CD4-positive, alpha-beta memory T cell (primary cell): ENCODE data around the gene BSG. TPM values are rescaled to one million over a fixed set of nuclear protein-coding genes. Genes with fewer than 3 reads are reported as not detected.

Experiments used
- CTCF ChIA-PET: fragments of 350-600 bp; sonication (Branson Sonifier 250); formaldehyde crosslinking; loops from one replicate; lab custom pipeline; 2021; ENCODE audit warnings: inconsistent platforms; ENCODE audit not compliant: partially characterized antibody; lab: Charles Lee
- POLR2A ChIA-PET: fragments of 350-600 bp; sonication (Branson Sonifier 250); formaldehyde crosslinking; loops from one replicate; lab custom pipeline; 2021; ENCODE audit not compliant: partially characterized antibody; lab: Charles Lee
- DNase-seq, 5 donors: peaks; one replicate each; pipeline versions ENCODE4 v3.0.0 to v3.0.0-alpha.2; 2020 to 2022; ENCODE audit warnings: mixed read lengths in 1 of 5
- H3K27ac ChIP-seq: one replicate; pipeline ENCODE4 v1.7.0; 2013; ENCODE audit warnings: low read depth, low read length
- H3K27me3 ChIP-seq: 2 replicates; pipeline ENCODE4 v1.7.0; 2013; ENCODE audit warnings: mild to moderate bottlenecking, low read length, moderate library complexity; ENCODE audit not compliant: insufficient read depth
- H3K36me3 ChIP-seq: 2 replicates; pipeline ENCODE4 v1.7.0; 2013; ENCODE audit warnings: mild to moderate bottlenecking, low read length, moderate library complexity; ENCODE audit not compliant: insufficient read depth
- H3K4me1 ChIP-seq: 2 replicates; pipeline ENCODE4 v1.7.0; 2013; ENCODE audit warnings: mild to moderate bottlenecking, low read length, moderate library complexity; ENCODE audit not compliant: insufficient read depth
- H3K4me3 ChIP-seq, 2 donors: one replicate each; pipeline ENCODE4 v1.7.0; 2013; ENCODE audit warnings: low read length in 2 of 2, mild to moderate bottlenecking in 1 of 2
- H3K9me3 ChIP-seq, 2 donors: one replicate each; pipeline ENCODE4 v1.7.0; 2013; ENCODE audit warnings: low read length in 2 of 2, control low read depth in 1 of 2; ENCODE audit not compliant: control insufficient read depth in 1 of 2
- H3K27ac Mint-ChIP-seq, 7 donors: one replicate each; pipeline ENCODE4 v1.8.0; 2020 to 2021; ENCODE audit warnings: mixed read lengths in 7 of 7, mild to moderate bottlenecking in 6 of 7, inconsistent platforms in 3 of 7, moderate library complexity in 3 of 7
- H3K27me3 Mint-ChIP-seq, 2 donors: one replicate each; pipeline ENCODE4 v1.8.0; 2020 to 2021; ENCODE audit warnings: mixed read lengths in 2 of 2
- H3K36me3 Mint-ChIP-seq, 2 donors: one replicate each; pipeline ENCODE4 v1.8.0; 2020 to 2021; ENCODE audit warnings: mixed read lengths in 2 of 2, inconsistent platforms in 1 of 2, mild to moderate bottlenecking in 1 of 2
- H3K4me1 Mint-ChIP-seq, 4 donors: one replicate each; pipeline ENCODE4 v1.8.0; 2020 to 2021; ENCODE audit warnings: mixed read lengths in 4 of 4, mild to moderate bottlenecking in 1 of 4
- H3K4me3 Mint-ChIP-seq, 8 donors: one replicate each; pipeline ENCODE4 v1.8.0; 2020 to 2021; ENCODE audit warnings: mixed read lengths in 8 of 8, mild to moderate bottlenecking in 7 of 8, moderate library complexity in 6 of 8, inconsistent platforms in 3 of 8
- H3K9me3 Mint-ChIP-seq, 8 donors: one replicate each; pipeline ENCODE4 v1.8.0; 2020 to 2021; ENCODE audit warnings: mixed read lengths in 8 of 8, mild to moderate bottlenecking in 5 of 8, inconsistent platforms in 3 of 8, moderate library complexity in 1 of 8
- intact Hi-C: fragments of 100-400 bp; cut with micrococcal nuclease; formaldehyde crosslinking; loops from one replicate; pipeline ENCODE4 v1.15.1; 2023
- polyA plus RNA-seq, 2 donors: library from polyadenylated mRNA; unstranded; fragments of 300-500 nt; fragmentation: Illumina TruSeq; gene quantifications; one replicate each; pipeline ENCODE4 v1.2.3, GENCODE V29; 2021
- total RNA-seq, 2 experiments: library from RNA; stranded (reverse); gene quantifications; one replicate each; pipeline ENCODE4 v1.2.3, GENCODE V29; 2021

The BSG gene
- total and polyA plus RNA-seq, 4 experiments from 2014 or later, result 150 to 346 (median 241) TPM

GRCh38 chr19:541699-542098 lies 30.7 kb upstream of the BSG start:
- Mint-ChIP-seq H3K4me3 (no peak overlapping the region), H3K9me3 (no peaks in the 10 kb centered on the region), H3K27me3 (no peaks in the 10 kb centered on the region), H3K27ac (peak overlapping the region in 2 of 7 donors; percentile 47 to 64), H3K4me1 (peaks cover 15 to 27% (median 20%) of the 10 kb centered on the region in 4 donors), H3K36me3 (peaks cover 8 to 14% of the 10 kb centered on the region in 2 donors)
- DNase-seq, result no peak
- Histone ChIP-seq H3K4me1 (peaks cover 23% of the 10 kb centered on the region), H3K27me3 (no peaks in the 10 kb centered on the region), H3K36me3 (peaks cover 11% of the 10 kb centered on the region), H3K27ac (no peak overlapping the region), H3K9me3 (no peaks in the 10 kb centered on the region), H3K4me3 (no peak overlapping the region)
- ChIA-PET CTCF (interaction anchor here (1.8 to 1.9 kb wide), 2 partner anchors 10 to 31 kb away, joined by 5 to 7 read pairs; no protein-coding TSS in a partner anchor), POLR2A (interaction anchor here (1.0 to 7.2 kb wide), 4 partner anchors 8 to 31 kb away, joined by 3 to 52 read pairs (median 4); partner anchors contain the start of genes BSG and CDC34)
- intact Hi-C loops, result no loop called here

GRCh38 chr19:542173-542866 lies 30.1 kb upstream of the BSG start:
- no peaks in the 10 kb centered on the region for H3K9me3 Mint-ChIP-seq
- peaks cover 15 to 27% (median 20%) of the 10 kb centered on the region in 4 donors for H3K4me1 Mint-ChIP-seq
- Histone ChIP-seq H3K27ac (no peak overlapping the region), H3K27me3 (no peaks in the 10 kb centered on the region), H3K4me3 (no peak overlapping the region), H3K9me3 (no peaks in the 10 kb centered on the region), H3K4me1 (peaks cover 23% of the 10 kb centered on the region), H3K36me3 (peaks cover 9% of the 10 kb centered on the region)
- no peaks in the 10 kb centered on the region for H3K27me3 Mint-ChIP-seq
- ChIA-PET CTCF (interaction anchor here (1.8 to 1.9 kb wide), 2 partner anchors 10 to 31 kb away, joined by 5 to 7 read pairs; no protein-coding TSS in a partner anchor), POLR2A (interaction anchor here (1.0 to 7.2 kb wide), 5 partner anchors 8 to 31 kb away, joined by 3 to 52 read pairs (median 3); partner anchors contain the start of genes BSG and CDC34)
- no peak overlapping the region for H3K4me3 Mint-ChIP-seq
- intact Hi-C loops, result no loop called here
- H3K27ac Mint-ChIP-seq, result peak overlapping the region in 2 of 7 donors; percentile 64 to 85
- no peak for DNase-seq
- H3K36me3 Mint-ChIP-seq, result peaks cover 8 to 14% of the 10 kb centered on the region in 2 donors

GRCh38 chr19:543910-544608 lies 28.3 kb upstream of the BSG start, which contains the start of gene GZMM:
Gene GZMM (plus strand): TSS chr19:544053. CDS start chr19:544072, 19 bp downstream.
- no peaks in the 10 kb centered on the region for H3K36me3 ChIP-seq
- Mint-ChIP-seq H3K27me3 (no peaks in the 10 kb centered on the region), H3K27ac (peak within 1 kb of the TSS; percentile 85 to 95 (median 91)), H3K4me3 (peak within 1 kb of the TSS; percentile 81 to 94 (median 88)), H3K4me1 (peaks cover 14 to 26% (median 18%) of the 10 kb centered on the region in 4 donors), H3K36me3 (peaks cover 0 to 11% of the 10 kb centered on the region in 2 donors), H3K9me3 (no peaks in the 10 kb centered on the region)
- intact Hi-C loops, result loop anchor here (1.0 to 2.0 kb wide), 2 partner anchors 13 to 33 kb away; partner anchors contain the start of gene CDC34
- POLR2A ChIA-PET, result interaction anchor here (1.0 to 7.2 kb wide), 5 partner anchors 12 to 37 kb away, joined by 3 to 52 read pairs (median 7); partner anchors contain the start of genes BSG, CDC34 and TPGS1
- DNase-seq, result peak; percentile 82 to 86 (median 84)
- H3K27ac ChIP-seq, result peak within 1 kb of the TSS; percentile 72
- H3K9me3 ChIP-seq, result no peaks in the 10 kb centered on the region
- CTCF ChIA-PET, result no interaction called here
- H3K4me3 ChIP-seq, result peak within 1 kb of the TSS; percentile 61 to 72
- no peaks in the 10 kb centered on the region for H3K27me3 ChIP-seq
- H3K4me1 ChIP-seq, result peaks cover 23% of the 10 kb centered on the region

GRCh38 chr19:547117-547516 lies 25.3 kb upstream of the BSG start:
- no peaks in the 10 kb centered on the region for H3K9me3 Mint-ChIP-seq
- Histone ChIP-seq H3K4me3 (no peak overlapping the region), H3K27ac (no peak overlapping the region), H3K27me3 (no peaks in the 10 kb centered on the region), H3K9me3 (no peaks in the 10 kb centered on the region), H3K36me3 (no peaks in the 10 kb centered on the region), H3K4me1 (peaks cover 23% of the 10 kb centered on the region)
- intact Hi-C loops, result no loop called here
- ChIA-PET CTCF (no interaction called here), POLR2A (interaction anchor here (7.2 kb wide), 1 partner anchor 15 kb away, joined by 52 read pairs; the partner anchor contains the start of gene CDC34)
- no peak for DNase-seq
- no peak overlapping the region for H3K27ac Mint-ChIP-seq
- no peaks in the 10 kb centered on the region for H3K27me3 Mint-ChIP-seq
- peaks cover 15 to 29% (median 19%) of the 10 kb centered on the region in 4 donors for H3K4me1 Mint-ChIP-seq
- H3K4me3 Mint-ChIP-seq, result no peak overlapping the region
- peaks cover 0 to 9% of the 10 kb centered on the region in 2 donors for H3K36me3 Mint-ChIP-seq

GRCh38 chr19:547836-548720 lies 24.3 kb upstream of the BSG start:
- Histone ChIP-seq H3K27me3 (no peaks in the 10 kb centered on the region), H3K9me3 (no peaks in the 10 kb centered on the region), H3K4me1 (peaks cover 22% of the 10 kb centered on the region), H3K36me3 (no peaks in the 10 kb centered on the region), H3K4me3 (no peak overlapping the region), H3K27ac (no peak overlapping the region)
- CTCF ChIA-PET, result no interaction called here
- Mint-ChIP-seq H3K9me3 (no peaks in the 10 kb centered on the region), H3K4me3 (no peak overlapping the region), H3K27ac (peak overlapping the region in 2 of 7 donors; percentile 17 to 29), H3K27me3 (no peaks in the 10 kb centered on the region), H3K4me1 (peaks cover 15 to 28% (median 18%) of the 10 kb centered on the region in 4 donors), H3K36me3 (peaks cover 0 to 9% of the 10 kb centered on the region in 2 donors)
- DNase-seq, result no peak
- intact Hi-C loops, result no loop called here
- POLR2A ChIA-PET, result no interaction called here

GRCh38 chr19:548886-549830 lies 23.2 kb upstream of the BSG start:
- H3K4me3 Mint-ChIP-seq, result no peak overlapping the region
- peaks cover 7 to 17% (median 9%) of the 10 kb centered on the region in 4 donors for H3K4me1 Mint-ChIP-seq
- ChIA-PET CTCF (no interaction called here), POLR2A (no interaction called here)
- H3K27ac ChIP-seq, result no peak overlapping the region
- H3K4me3 ChIP-seq, result no peak overlapping the region
- H3K27me3 ChIP-seq, result no peaks in the 10 kb centered on the region
- intact Hi-C loops, result no loop called here
- H3K36me3 Mint-ChIP-seq, result peaks cover 0 to 3% of the 10 kb centered on the region in 2 donors
- no peak overlapping the region for H3K27ac Mint-ChIP-seq
- H3K27me3 Mint-ChIP-seq, result no peaks in the 10 kb centered on the region
- DNase-seq, result no peak
- H3K9me3 ChIP-seq, result no peaks in the 10 kb centered on the region
- H3K9me3 Mint-ChIP-seq, result no peaks in the 10 kb centered on the region
- no peaks in the 10 kb centered on the region for H3K36me3 ChIP-seq
- peaks cover 11% of the 10 kb centered on the region for H3K4me1 ChIP-seq
